HepG2 (cell line): ENCODE data around the gene SLC25A28. TPM values are rescaled to one million over a fixed set of nuclear protein-coding genes. Genes with fewer than 3 reads are reported as not detected.

Experiments
- ATAD3A ChIP-seq: sonication (generic); formaldehyde crosslinking; IDR thresholded peaks from 2 replicates; pipeline ENCODE4 v1.4.0; 2020; ENCODE audit warnings: missing genetic modification reagents
- CREB3 ChIP-seq: sonication (generic); formaldehyde crosslinking; IDR thresholded peaks from 2 replicates; pipeline ENCODE4 v1.5.0; 2020; ENCODE audit warnings: missing genetic modification reagents
- FOXM1 ChIP-seq: sonication (generic); formaldehyde crosslinking; IDR thresholded peaks from 2 replicates; pipeline ENCODE4 v1.5.0; 2020; ENCODE audit warnings: missing genetic modification reagents
- LBX2 ChIP-seq: sonication (generic); formaldehyde crosslinking; IDR thresholded peaks from 2 replicates; pipeline ENCODE4 v1.5.0; 2020; ENCODE audit warnings: missing genetic modification reagents, mild to moderate bottlenecking, borderline replicate concordance
- MTERF4 ChIP-seq: sonication (generic); formaldehyde crosslinking; IDR thresholded peaks from 2 replicates; pipeline ENCODE4 v1.8.0; 2023; ENCODE audit warnings: mild to moderate bottlenecking, missing genetic modification reagents
- PITX1 ChIP-seq: sonication (generic); formaldehyde crosslinking; IDR thresholded peaks from 2 replicates; pipeline ENCODE4 v1.5.1; 2020; ENCODE audit warnings: mild to moderate bottlenecking, missing genetic modification reagents
- REST ChIP-seq, 2 experiments: IDR thresholded peaks; 2 replicates each; pipeline ENCODE4 v1.6.1; 2011 to 2012; ENCODE audit warnings: low read length in 2 of 2, borderline replicate concordance in 1 of 2, low read depth in 1 of 2, mild to moderate bottlenecking in 1 of 2, moderate library complexity in 1 of 2
- SIN3A ChIP-seq: IDR thresholded peaks from 2 replicates; pipeline ENCODE4 v1.6.1; 2011; ENCODE audit warnings: low read depth, mild to moderate bottlenecking, control low read depth, low read length, borderline replicate concordance
- TP53 ChIP-seq: sonication (generic); formaldehyde crosslinking; conservative IDR thresholded peaks from 2 replicates; pipeline ENCODE4 v1.4.0; 2020; ENCODE audit warnings: missing genetic modification reagents
- YEATS2 ChIP-seq: sonication (generic); formaldehyde crosslinking; IDR thresholded peaks from 2 replicates; pipeline ENCODE4 v1.4.0; 2020; ENCODE audit warnings: missing genetic modification reagents, borderline replicate concordance
- ZBED4 ChIP-seq: sonication (generic); formaldehyde crosslinking; IDR thresholded peaks from 2 replicates; pipeline ENCODE4 v1.4.0; 2020; ENCODE audit warnings: missing genetic modification reagents, borderline replicate concordance
- ZBTB25 ChIP-seq: IDR thresholded peaks from 2 replicates; pipeline ENCODE4 v1.6.1; 2018; ENCODE audit warnings: missing genetic modification reagents
- ZNF354B ChIP-seq: sonication (generic); formaldehyde crosslinking; IDR thresholded peaks from 2 replicates; pipeline ENCODE4 v1.8.0; 2022; ENCODE audit warnings: mild to moderate bottlenecking, missing genetic modification reagents
- ZNF616 ChIP-seq: sonication (generic); formaldehyde crosslinking; IDR thresholded peaks from 2 replicates; pipeline ENCODE4 v1.5.0; 2020; ENCODE audit warnings: low read depth, mild to moderate bottlenecking, missing genetic modification reagents
- ZNF768 ChIP-seq: sonication (generic); formaldehyde crosslinking; IDR thresholded peaks from 2 replicates; pipeline ENCODE4 v1.4.0; 2020; ENCODE audit warnings: missing genetic modification reagents
- ZNF878 ChIP-seq: sonication (generic); formaldehyde crosslinking; IDR thresholded peaks from 2 replicates; pipeline ENCODE4 v1.8.1; 2023; ENCODE audit warnings: mild to moderate bottlenecking, missing genetic modification reagents, moderate library complexity
- ZSCAN29 ChIP-seq: sonication (generic); formaldehyde crosslinking; conservative IDR thresholded peaks from 2 replicates; pipeline ENCODE4 v1.4.0; 2020; ENCODE audit warnings: mild to moderate bottlenecking, missing genetic modification reagents
- polyA plus RNA-seq, 8 experiments: library from polyadenylated mRNA; depleted of rRNA in 3 of 8; stranded (reverse) in 7 of 8; unstranded in 1 of 8; fragments of >200 nt; fragmentation: Illumina TruSeq in 4 of 8; extraction: Trizol in 4 of 8; gene quantifications; 2 replicates each; pipeline versions ENCODE4 v1.2.1 to v1.2.3, GENCODE V29; 2011 to 2016; ENCODE audit warnings: low read depth in 4 of 8, missing spikeins in 1 of 8, mixed read lengths in 1 of 8; ENCODE audit not compliant: insufficient read depth in 1 of 8
- total RNA-seq, 5 experiments: library from RNA; depleted of rRNA; stranded (reverse); fragments of >200 nt; fragmentation: Illumina TruSeq; extraction: Trizol; gene quantifications; 2 replicates each; pipeline ENCODE4 v1.2.3, GENCODE V29; 2016; ENCODE audit warnings: low read depth in 1 of 5

The SLC25A28 gene
- total and polyA plus RNA-seq, 2 of the 13 experiments (the other 11 are each of a cell fraction or from before 2014, with no cell fraction given), result 15.2 to 41.0 TPM

- no peak for TF ChIP-seq LBX2 (CRISPR knock-in tag)
- TF ChIP-seq ZNF878 (CRISPR knock-in tag), result no peak
- TF ChIP-seq ZBTB25 (CRISPR knock-in tag), result no peak; the same call in none of the 2 replicates
- TF ChIP-seq REST (IDR thresholded peaks at IDR 0.05; ENCODE audit: borderline replicate concordance in 1 of 2, low read depth in 1 of 2, low read length in 2 of 2), result no peak; a peak in 1 of 4 replicates
- TF ChIP-seq YEATS2, result peak; percentile 84
- peak; percentile 64 for TF ChIP-seq ZNF768 (CRISPR knock-in tag)
- TF ChIP-seq ZSCAN29 (CRISPR knock-in tag), result peak; percentile 91
- TF ChIP-seq ZNF354B, result 0 out of 2 replicates have a peak, but pooled peaks have one; percentile 72
- peak; percentile 92; the same call in 1 of the 2 replicates for TF ChIP-seq SIN3A
- peak; percentile 93; the same call in 1 of the 2 replicates for TF ChIP-seq ZBED4 (CRISPR knock-in tag)
- peak; percentile 71 for TF ChIP-seq ZNF616 (CRISPR knock-in tag)
- TF ChIP-seq FOXM1 (CRISPR knock-in tag), result peak; percentile 43; the same call in 1 of the 2 replicates
- no peak for TF ChIP-seq ATAD3A (CRISPR knock-in tag)
- TF ChIP-seq TP53 (CRISPR knock-in tag), result peak; percentile 27; the same call in 1 of the 2 replicates
- TF ChIP-seq MTERF4 (CRISPR knock-in tag), result peak; percentile 87
- peak; percentile 79 for TF ChIP-seq CREB3 (CRISPR knock-in tag)
- peak; percentile 55 for TF ChIP-seq PITX1 (CRISPR knock-in tag)
These were observed 643 bp upstream of the SLC25A28 start (continued) for GRCh38 chr10:99620711-99621453.
